ENCODE measurements around the gene MINDY4.

MINDY4 gene

DNA sequence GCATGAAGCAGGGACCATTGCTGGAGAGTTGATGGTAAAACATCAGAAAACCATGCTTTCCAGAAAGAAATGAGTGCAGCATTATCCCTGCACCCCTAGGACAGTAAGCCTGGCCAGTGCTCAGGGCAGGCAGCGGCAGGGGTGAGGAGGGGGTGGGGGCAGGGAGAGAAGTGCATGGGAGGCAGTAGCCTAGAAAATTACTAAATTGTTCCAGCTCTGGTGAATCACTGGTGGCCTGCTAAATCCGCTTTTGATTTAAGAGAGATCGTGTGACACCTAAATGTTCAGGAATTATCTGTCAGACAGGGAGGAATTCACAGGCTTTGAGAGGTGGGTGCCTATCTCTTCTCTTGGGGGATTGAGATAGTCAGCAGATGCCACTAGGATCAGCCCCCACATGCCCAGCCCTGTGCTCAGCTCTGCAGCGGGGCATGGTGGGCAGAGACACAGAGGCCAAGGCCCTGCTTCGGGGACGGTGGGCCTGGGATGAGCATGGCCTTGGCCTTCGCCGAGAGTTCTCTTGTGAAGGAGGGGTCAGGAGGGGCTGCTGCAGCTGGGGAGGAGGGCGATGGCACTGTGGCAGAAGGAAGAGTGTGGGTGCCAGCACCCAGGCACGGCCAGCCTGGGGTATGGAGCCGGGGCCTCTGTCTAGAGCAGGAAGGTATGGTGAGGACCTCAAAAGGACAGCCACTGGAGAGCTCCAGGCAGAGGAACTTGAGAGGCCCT is 135.5 kb downstream of the MINDY4 start:
- no peak for DNase-seq

DNA sequence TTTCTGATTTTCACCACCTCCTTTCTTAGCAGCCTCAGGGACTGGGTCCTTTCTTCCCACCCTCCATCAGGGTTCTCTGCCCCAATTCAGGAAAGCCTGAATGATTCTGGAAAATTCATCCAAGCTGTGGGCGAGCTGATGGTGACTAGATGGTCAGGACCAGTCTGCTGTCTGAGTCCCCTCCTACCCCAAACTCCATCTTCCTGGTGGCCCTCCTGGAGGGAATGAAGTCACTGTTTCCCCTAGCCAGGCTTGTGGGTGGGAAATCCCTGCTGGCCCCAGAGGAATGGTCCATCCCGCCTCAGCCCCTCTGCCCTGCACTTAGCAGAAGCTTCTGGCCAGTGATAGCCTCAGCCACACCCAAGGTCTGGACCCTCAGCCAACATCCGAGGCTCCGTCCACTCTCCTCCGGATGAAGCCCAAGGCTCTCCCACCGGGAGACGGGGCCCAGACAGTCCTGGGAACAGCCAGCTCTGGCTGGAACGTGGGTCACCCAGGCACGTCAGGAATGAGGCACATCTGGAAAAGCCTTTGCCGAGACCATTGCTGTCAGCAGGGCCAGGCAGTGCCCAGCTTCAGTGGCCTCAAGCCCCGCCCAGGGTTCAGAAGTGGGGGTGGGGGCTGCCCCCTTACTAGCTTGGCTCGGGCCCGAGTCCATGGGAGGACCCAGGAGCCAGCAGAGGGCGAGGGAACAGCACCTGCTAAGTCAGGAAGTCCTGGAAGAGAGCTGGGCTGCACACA is 136.5 kb downstream of the MINDY4 start:
- no peak for DNase-seq

DNA sequence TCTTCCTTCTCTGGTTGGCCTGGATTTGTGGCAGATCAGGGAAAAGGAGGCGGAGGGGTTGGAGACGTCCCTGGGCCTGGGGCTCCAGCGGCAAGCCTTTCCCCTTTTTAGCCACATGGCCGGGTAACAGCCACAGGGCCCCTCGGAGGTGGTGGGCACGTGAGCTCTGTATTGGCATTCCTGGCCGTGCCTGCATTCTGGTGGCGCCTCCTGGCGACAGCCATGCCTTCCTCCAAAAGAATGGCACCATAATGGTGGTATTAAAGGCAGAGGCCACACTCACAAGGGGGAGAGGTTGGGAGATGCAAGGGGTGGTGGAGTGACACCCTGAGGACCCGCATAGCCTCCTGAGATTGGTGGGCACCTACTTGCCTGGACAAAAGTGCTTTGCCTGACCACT is 137.5 kb downstream of the MINDY4 start:
- DNase-seq, result no peak

DNA sequence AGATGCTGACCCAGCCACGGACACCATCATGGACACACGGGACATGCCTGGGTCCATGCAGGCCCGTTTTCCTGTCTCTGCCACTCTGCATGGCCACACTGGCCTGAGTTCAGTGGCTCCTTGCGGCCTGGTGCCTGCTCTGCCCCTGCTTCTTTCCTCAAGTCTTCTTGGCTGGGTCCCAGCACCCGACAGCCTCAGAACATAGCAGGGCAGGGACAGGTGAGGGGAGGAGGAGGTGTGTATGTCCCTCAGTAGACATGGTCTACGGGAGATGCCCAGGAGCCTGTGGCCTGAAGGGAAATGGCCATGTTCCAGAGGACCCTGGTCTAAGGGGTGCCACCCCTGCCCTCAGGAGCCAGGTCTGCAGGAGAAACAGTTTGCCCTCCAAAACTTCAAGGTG is 138.2 kb downstream of the MINDY4 start:
- DNase-seq, result no peak

DNA sequence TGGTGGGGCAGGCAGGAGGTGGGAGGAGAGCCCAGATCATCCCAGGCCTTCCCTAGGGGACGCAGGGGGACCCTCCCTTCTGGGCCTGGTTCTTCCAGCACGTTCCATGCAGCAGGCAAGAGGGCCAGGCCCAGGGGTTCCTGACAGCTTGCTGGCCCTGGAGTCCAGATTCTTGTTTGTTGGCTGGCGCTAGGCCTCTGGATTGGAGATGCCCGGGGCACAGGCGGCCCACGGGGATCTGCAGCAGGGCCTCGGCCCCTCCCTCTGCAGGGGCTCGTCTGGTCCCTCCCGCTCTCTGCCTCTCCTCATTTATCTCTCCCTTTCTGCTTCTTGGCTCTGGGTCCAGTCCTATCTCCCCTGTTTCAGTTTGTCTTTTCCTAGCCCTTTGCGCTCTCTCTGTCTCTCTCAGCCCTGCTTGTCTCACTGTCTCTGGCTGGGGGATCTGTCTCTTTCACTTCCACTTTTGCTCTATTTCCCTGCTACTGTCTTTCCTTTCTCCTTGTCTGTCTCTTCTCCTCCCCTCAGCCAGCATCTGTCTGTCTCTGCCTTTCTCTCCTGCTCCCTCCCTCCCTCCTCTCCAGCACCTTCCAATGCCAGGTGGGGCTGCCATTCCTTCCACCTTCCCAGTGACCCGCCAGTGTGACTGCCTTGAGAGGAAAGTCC is 139.3 kb downstream of the MINDY4 start:
- no peak for DNase-seq

DNA sequence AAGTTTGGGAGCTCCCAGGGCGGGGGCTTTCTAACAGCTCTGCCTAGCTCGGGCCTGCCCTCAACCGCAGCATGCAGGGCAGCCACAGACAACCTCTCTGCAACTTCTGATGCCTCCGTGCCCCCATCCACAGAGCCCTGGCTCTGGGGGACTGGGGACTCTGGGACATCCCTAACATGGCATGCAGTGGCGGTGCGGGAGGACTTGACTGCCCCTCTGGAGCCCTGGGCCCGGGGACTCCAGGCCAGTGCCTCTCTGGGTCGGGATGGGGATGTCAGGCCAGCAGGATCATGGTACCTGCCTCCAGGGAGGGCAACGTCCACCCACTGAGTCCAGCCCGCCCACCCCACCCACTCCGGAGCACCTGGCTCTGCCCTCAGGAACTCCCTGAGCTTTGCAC is 139.9 kb downstream of the MINDY4 start:
- no peak for DNase-seq

DNA sequence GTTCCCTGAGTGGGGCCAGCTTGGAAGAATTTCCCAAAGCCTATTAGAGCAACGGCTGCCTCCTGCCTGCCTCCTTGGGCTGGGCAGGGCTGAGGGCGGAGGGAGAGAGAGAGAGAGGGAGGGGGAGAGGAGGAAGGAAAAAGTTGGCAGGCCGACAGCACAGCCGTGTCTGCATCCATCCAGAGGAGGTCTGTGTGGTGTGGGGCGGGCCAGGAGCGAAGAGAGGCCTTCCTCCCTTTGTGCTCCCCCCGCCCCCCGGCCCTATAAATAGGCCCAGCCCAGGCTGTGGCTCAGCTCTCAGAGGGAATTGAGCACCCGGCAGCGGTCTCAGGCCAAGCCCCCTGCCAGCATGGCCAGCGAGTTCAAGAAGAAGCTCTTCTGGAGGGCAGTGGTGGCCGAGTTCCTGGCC is 140.3 kb downstream of the MINDY4 start, which contains the start of gene AQP1:
Gene AQP1, plus strand, starts transcription at position 293 of the 409 bp plus-strand sequence. Its CDS starts 57 bp downstream, at position 350.
- DNase-seq, result no peak

DNA sequence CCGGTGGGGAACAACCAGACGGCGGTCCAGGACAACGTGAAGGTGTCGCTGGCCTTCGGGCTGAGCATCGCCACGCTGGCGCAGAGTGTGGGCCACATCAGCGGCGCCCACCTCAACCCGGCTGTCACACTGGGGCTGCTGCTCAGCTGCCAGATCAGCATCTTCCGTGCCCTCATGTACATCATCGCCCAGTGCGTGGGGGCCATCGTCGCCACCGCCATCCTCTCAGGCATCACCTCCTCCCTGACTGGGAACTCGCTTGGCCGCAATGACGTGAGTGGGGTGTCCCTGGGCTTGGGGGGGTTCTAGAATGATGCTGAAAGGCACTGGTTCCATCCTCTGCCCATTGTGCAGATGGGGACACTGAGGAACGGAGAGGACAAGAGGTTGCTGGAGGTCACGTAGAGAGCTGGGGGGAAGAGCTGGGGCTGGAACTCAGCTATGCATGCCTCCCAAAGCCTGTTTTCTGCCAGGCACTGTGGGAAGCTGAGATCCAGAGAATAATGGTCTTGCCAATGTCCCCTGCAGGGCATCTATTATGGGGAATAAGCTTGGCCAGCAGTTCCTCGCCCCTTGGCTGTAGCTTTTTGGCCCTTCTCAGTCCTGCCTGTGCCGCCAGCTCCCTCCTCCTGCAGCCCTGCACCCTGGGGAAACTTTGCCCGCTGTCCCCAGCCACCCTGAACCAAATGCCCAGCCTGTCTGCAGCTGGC is 141.0 kb downstream of the MINDY4 start:
- no peak for DNase-seq

DNA sequence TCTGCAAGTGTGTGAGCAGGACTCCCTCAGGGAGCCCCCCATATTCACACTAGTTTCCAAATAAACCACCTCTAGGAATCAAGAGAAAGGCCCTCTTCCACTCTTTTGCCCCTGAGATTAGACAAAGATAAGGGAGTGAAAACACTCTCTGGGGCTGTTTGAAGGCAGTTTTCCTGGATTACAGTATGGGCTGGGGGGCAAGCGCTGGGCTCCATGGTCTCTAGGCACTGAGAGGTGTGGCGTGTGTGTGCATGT is 141.4 kb downstream of the MINDY4 start:
- DNase-seq, result no peak

DNA sequence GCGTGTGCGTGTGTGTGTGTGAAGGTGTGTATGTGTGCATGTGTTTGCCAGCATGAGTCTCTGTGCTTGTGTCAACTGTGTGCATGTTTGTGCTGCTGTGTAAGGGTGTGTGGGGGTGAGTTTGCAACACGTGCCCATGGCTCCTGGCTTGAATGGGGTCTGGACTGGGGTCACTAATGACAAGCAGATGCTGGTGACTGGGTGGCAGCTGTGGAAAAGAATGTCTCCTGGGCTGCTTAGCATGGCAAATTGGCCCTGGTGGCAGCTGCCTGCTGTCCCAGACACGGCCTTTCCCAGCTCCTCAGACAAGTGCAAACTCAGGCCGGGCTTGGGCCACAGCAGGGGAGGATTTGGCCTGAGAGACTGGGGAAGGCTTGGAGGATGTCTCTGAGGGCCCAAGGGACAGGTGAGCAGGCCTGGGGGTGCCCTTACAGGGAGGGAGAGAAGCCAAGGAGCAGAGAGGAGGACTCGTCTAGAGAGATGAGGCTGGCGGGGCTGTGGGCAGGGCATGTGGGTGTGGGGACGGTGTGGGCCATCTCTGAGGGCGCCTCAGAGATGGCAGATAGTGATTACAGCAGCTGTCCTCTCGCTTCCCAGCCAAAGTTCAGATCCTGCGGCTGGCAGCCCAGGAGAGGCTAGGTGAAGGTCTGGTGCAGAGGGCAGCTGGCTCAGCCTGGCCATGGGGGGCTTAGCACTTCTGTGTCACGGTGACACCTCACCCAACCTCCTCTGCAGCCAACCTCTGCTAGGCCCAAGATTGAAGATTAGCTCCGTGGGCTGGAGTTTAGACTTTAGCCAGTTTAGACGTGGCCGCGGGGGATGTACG is 142.0 kb downstream of the MINDY4 start:
- DNase-seq, result no peak

DNA sequence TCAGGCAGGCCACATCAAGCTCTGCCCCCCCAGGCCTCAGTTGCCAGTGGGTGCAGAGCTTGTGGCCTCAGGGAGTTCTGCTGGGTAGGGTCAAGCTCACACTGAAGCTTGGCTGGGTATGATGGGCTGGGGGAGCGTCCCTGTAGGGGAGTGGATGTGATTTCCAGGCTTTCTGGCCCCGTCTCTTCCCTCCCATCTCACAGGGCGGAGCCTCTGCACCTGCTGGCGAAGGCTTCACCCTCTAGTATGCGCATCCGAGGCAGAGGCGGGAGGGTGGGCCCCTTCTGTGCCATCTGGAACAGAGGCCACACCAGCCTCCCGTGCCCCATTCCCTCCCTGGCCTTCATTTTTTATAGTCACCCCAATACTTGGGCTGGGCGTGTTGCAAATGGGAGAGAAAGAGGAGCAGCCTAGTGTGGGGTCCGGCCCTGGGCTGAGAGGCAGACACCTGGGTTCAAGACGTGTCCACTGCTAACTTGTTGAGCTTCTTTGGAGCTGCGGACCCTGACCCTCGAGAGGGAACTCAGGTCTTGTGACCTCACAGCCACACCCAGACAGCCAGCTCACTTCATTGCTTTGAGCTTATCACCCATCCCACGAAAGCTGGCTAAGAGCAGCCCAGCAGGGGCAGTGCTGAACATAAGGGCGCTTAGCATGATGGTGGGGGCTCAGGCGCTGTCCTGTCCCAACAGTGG is 142.8 kb downstream of the MINDY4 start:
- DNase-seq, result no peak

DNA sequence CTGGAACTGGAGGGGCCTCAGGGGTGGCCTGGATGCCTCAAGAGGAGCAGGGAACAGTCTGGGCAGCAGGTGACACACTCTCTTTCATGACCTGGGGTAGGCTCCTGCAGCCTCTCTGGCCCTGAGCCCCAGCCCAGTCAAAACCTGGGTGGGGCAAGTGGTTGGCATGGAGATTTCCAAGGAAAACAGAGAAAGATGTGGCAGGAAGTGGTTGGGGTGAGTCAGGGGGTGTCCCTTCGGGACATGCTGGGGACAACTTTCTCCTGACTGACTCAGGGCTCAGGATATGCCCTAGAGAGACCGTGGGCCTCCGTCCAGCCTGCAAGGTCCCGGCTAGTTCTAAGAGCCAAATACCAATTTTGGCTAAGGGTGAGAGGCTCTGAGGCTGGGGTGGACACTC is 143.4 kb downstream of the MINDY4 start:
- DNase-seq, result no peak

DNA sequence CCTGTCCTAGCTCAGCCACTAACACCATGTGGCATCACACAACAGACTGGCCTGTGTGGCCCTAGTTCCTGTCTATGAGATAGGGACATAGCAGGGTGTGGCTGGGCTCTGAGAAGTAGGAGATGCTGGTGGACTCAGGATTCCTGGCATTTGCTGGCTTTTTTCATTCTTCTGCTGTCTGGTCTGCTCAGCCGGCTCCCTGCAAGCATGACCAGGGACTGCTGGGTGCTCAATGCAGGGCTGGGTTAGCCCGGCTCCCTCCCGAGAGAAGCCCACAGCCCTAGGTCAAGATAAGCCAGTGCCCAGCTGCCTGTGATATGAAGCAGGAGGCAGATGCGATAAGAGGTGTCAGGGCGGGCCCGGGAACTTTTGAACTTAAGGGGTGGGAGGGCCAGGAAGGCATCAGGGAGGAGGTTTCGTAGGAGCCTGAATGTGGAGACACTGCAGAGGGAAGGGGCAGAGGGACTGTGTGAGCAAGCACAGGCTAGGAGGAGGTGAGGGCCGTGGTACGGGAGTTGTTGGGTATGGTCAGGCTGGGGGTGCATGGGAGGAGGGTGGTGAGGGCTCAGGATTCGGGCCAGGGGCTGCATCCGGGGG is 143.9 kb downstream of the MINDY4 start:
- no peak for DNase-seq

DNA sequence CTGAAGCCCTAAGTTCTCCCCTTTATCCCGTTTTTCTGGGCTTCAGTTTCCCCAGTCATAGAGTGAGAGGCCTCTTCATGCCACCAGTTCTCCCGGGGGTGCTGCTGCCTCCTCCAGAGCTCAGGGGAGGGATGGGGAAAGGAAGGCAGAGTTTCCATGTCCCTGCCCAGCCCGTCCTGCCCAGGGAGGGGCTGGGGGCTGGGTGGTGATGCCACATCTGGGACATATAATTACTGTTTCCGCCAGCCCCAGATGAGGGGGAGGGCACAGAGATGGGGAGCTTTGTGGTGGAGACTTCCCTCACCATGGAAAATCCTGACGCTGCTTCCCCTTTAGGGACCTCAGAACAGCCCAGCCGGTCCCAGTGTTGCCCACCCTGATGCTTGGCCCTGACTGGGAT is 144.5 kb downstream of the MINDY4 start:
- DNase-seq, result no peak

DNA sequence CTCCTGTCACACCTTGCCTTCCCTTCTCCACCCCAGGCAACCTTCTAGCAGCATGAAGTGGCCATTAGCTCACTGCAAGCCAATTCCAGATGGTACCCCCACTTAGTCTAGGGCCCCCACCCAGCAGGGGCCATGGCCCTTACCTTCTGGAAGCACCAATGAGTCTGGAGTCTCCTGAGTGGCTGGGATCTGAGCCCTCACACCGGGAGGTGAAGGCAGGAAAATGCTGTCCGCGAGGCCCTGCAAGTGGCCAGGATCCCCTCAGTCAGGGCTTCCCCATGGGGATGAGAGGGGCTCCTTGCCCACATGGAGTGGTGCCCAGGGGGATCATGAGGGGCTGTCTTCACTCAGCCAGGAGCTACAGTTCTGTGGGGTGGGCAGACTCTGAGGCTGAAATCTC is 145.0 kb downstream of the MINDY4 start:
- no peak for DNase-seq

DNA sequence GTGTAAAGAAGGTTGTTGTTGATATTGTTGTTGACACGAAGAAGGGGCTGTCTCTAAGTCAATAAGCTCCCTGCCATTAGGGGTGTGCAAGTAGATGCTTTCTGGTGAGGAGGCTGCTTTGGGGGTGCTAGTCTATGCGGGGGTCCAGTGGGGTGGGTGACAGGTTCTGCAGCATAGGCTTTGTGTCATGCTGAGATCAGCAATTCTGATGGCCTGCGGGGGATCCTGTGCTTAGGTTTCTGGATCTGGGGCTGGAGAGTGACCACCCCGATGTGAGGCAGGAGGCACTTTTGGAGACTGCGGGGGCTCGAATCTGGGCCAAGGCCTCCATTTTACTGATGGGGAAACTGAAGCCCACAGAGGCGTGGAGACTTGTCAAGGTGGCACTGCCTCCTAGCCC is 145.6 kb downstream of the MINDY4 start:
- DNase-seq, result no peak

DNA sequence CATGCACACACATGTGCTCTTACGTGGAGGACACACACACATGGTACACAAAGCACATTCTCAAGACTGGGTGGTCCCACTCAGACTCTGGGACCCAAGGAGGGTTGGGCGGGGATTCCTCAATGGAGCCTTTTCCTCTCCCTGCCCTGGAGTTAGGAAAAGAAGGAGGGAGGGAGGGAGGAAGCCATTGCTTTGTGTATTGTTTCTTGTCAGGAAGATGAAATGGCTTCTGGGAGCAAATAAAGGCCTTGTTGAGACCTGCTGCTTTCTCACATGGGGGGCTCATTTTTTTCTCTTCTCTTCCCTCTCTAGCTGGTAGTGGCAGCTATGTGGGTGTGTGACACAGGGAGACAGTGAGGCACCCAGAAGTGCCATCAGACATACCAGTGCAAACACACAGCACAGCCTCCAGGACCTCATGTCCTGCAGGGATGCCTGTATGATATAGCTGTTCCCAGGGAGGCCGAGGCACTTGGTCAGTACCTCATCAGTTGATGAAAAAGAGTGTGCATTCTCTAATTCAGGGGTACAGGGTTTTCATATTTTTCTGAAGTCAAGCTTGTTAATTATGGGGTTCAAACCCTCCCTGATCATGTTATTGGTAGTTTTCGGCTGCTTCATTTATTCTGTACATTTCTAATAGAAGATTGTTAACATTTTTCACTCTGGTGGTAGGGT is 146.1 kb downstream of the MINDY4 start:
- DNase-seq, result no peak

DNA sequence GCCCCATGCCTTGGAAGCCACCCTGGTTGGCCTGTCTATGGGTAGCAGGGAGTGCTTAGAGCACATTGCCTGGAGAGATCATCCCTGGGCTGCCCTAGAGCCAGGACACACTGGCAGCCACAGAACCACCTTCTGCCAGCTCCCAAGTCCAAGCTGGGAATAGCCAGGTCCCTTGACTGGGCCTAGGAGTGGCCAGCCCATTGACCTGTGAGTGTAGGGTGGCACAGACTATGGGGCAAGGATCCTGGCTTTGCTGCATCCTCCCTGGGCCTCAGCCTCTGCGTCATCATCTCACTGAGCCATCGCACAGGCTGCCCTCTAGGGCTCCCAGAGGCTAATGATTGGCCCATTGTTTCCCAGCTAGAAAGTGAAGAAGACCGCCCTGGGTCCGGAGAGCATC is 147.5 kb downstream of the MINDY4 start:
- no peak for DNase-seq

DNA sequence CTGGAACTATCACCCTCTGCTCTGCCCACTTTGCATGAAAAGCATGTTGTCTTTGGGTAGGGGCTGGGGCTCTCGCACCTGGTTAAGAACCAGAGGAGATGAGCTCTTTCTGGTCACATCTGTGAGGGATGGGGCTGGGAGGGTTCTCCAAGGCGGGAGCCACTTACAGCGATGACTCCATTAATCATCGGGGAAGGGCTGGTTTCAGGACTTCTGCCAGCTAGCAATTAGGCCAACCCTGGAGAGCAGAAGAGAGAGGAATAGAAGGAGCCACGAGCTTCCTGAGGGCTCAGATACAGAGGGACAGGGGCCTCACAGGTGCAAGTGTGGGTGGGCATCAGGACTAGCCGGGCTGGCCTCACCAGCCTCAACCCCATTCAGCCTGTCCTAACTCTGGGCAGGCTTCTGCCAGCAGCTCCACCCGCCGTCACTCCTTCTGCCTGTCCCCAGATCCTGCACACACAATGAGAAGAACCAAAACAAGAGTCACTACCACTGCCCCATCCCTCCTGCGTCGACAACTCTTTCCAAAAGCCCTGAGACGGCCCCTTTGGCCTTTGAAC is 148.9 kb downstream of the MINDY4 start:
- DNase-seq, result no peak
